ENCODE measurements around the gene PTPRT. TPM values are rescaled to one million over a fixed set of nuclear protein-coding genes. Genes with fewer than 3 reads are reported as not detected.

Gene PTPRT
- total and polyA plus RNA-seq, 11 donors, result 0.04 to 2.5 (median 0.25) TPM; not detected in 2

DNA sequence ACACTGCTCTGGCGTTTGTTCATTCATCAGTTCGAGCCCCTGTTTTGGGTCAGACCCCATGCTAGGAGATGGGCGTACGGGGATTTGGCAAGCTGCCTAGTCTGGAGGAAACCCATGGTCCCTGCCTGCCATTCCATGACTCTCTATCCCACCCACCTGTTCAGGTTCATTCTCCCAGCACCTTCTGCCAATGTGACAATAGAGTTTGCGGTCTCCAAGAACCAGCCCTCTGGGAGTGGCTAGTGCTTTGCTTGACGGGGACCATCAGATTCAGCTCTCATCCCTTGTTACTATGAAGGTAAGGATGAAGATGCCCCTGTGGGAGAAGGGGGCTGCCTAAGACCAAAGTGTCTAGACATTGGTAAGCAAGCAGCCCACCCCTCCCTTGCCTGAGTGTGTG is 345.0 kb downstream of the PTPRT start:
- 80 to 90% (median 86%) methylated on average over 6 of the region's 6 CpGs for WGBS, 4 donors
- H3K27ac ChIP-seq, result no peak overlapping the region
- H3K4me1 ChIP-seq, result no peaks in the 10 kb centered on the region
- H3K27me3 ChIP-seq, result no peaks in the 10 kb centered on the region
- H3K36me3 ChIP-seq, result no peaks in the 10 kb centered on the region
- TF ChIP-seq, protein P1, sequence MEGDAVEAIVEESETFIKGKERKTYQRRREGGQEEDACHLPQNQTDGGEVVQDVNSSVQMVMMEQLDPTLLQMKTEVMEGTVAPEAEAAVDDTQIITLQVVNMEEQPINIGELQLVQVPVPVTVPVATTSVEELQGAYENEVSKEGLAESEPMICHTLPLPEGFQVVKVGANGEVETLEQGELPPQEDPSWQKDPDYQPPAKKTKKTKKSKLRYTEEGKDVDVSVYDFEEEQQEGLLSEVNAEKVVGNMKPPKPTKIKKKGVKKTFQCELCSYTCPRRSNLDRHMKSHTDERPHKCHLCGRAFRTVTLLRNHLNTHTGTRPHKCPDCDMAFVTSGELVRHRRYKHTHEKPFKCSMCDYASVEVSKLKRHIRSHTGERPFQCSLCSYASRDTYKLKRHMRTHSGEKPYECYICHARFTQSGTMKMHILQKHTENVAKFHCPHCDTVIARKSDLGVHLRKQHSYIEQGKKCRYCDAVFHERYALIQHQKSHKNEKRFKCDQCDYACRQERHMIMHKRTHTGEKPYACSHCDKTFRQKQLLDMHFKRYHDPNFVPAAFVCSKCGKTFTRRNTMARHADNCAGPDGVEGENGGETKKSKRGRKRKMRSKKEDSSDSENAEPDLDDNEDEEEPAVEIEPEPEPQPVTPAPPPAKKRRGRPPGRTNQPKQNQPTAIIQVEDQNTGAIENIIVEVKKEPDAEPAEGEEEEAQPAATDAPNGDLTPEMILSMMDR (IDR thresholded peaks at IDR 0.05), result no peak
- ATAC-seq (no peak), DNase-seq (no peak)
- H3K4me3 ChIP-seq, result no peak overlapping the region
- intact Hi-C loops (cut with DNase I), result no loop called here
- H3K9me3 ChIP-seq, result no peaks in the 10 kb centered on the region

DNA sequence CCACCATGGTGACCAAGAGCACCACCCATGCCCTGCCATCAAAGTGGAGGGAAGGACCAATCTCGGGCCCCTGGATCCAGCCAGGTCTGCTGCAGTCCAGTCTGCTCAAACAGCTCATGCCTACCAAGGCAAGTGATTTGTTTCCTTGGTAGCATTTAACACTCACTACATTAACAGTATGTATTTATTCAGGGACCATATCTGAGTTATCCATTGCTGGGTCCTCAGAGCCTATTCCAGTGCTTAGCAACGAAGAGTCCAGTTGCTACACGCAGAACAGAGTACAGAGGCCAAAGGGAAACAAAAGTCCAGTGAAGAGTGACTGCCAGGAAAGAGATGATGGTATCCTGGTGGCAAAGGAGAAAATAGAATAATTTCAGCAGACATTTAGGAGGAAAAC is 352.2 kb downstream of the PTPRT start:
- ATAC-seq (no peak), DNase-seq (no peak)
- H3K4me1 ChIP-seq, result no peaks in the 10 kb centered on the region
- no peaks in the 10 kb centered on the region for H3K9me3 ChIP-seq
- 80 to 87% (median 85%) methylated on average over 3 of the region's 3 CpGs for WGBS, 4 donors
- H3K27me3 ChIP-seq, result no peaks in the 10 kb centered on the region
- no peaks in the 10 kb centered on the region for H3K36me3 ChIP-seq
- TF ChIP-seq, protein P1 (IDR thresholded peaks at IDR 0.05), result no peak
- no peak for TF ChIP-seq POLR2A (IDR thresholded peaks at IDR 0.05)
- H3K4me3 ChIP-seq, result no peak overlapping the region
- intact Hi-C loops (cut with DNase I), result no loop called here
- no peak overlapping the region for H3K27ac ChIP-seq

DNA sequence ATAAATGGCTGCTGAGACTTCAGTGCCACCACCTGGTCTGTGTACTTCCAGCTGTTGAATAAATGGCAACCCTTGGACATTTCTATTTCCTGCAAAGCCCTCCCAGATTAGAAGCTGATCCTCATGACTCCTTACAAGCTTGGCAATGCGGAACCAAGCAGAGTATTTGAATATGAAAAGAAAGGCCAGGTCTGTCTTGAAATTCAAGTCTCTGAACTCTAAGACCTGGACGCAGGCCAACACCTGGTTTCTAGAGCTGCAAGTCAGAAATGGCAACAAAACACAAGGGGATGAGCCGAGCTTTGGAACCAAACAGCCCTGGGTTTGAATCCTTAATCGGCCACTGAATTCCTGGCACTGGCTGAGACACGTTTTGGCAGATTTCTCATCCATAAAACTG is 353.4 kb downstream of the PTPRT start:
- Histone ChIP-seq H3K9me3 (peaks cover 0 to 3% (median 0%) of the 10 kb centered on the region in 12 donors), H3K27ac (no peak overlapping the region), H3K4me1 (no peaks in the 10 kb centered on the region), H3K4me3 (no peak overlapping the region), H3K27me3 (no peaks in the 10 kb centered on the region), H3K36me3 (no peaks in the 10 kb centered on the region)
- no peak for DNase-seq
- intact Hi-C loops (cut with DNase I), result no loop called here
- TF ChIP-seq POLR2A (IDR thresholded peaks at IDR 0.05), result no peak
- TF ChIP-seq, protein P1 (IDR thresholded peaks at IDR 0.05), result no peak
- ATAC-seq, result no peak
- WGBS, 4 donors, result 68 to 74% (median 71%) methylated on average over 5 of the region's 5 CpGs

DNA sequence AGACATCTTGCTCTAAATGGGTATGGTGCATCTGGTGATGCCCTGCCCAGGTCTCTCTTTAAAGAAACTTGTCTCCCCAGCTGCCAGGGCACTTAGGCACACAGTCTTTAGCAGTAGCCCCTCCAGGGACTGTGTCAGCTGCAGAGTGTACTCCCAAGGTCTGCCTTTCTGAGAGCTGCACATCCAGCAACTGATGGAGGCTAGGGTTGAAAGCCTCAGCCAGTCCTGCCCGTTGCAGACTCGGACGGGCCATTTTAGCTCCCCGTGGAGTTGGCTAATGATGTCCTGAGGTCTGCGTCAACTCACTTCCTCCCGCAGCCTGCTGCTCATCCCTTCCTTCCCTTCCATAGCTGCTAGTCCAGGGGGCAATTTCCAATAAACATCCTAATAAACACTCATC is 381.8 kb downstream of the PTPRT start:
- H3K9me3 ChIP-seq, result no peaks in the 10 kb centered on the region
- H3K4me1 ChIP-seq, result no peaks in the 10 kb centered on the region
- no peak overlapping the region for H3K27ac ChIP-seq
- no peak for DNase-seq
- TF ChIP-seq, protein P1 (IDR thresholded peaks at IDR 0.05), result no peak
- TF ChIP-seq POLR2A (IDR thresholded peaks at IDR 0.05), result no peak
- intact Hi-C loops (cut with DNase I), result no loop called here
- no peaks in the 10 kb centered on the region for H3K36me3 ChIP-seq
- no peak for ATAC-seq
- 53 to 74% (median 60%) methylated on average over 6 of the region's 6 CpGs for WGBS, 4 donors
- peaks cover 0 to 7% (median 0%) of the 10 kb centered on the region in 9 donors for H3K27me3 ChIP-seq
- no peak overlapping the region for H3K4me3 ChIP-seq
